Parathyroid adenoma (tissue), 2 donors: ENCODE data around the gene MAN1B1.

Experiments
- H2AFZ ChIP-seq: fragments of 300-600 bp; sonication (generic); one replicate; pipeline ENCODE4 v1.7.0; 2017; ENCODE audit warnings: antibody characterized with exemption, mild to moderate bottlenecking
- H3K27ac ChIP-seq: fragments of 300-600 bp; sonication (generic); one replicate; pipeline ENCODE4 v1.7.0; 2017
- H3K27me3 ChIP-seq: fragments of 300-600 bp; sonication (generic); one replicate; pipeline ENCODE4 v1.7.0; 2017; ENCODE audit warnings: low read length; ENCODE audit not compliant: control insufficient read depth, insufficient read depth
- H3K36me3 ChIP-seq: fragments of 300-600 bp; sonication (generic); one replicate; pipeline ENCODE4 v1.7.0; 2017; ENCODE audit warnings: low read length; ENCODE audit not compliant: control insufficient read depth, insufficient read depth
- H3K4me1 ChIP-seq: fragments of 300-600 bp; sonication (generic); one replicate; pipeline ENCODE4 v1.7.0; 2017; ENCODE audit warnings: control low read depth
- H3K4me2 ChIP-seq: fragments of 300-600 bp; sonication (generic); one replicate; pipeline ENCODE4 v1.7.0; 2017; ENCODE audit warnings: low read length
- H3K4me3 ChIP-seq: fragments of 300-600 bp; sonication (generic); one replicate; pipeline ENCODE4 v1.7.0; 2017; ENCODE audit warnings: low read depth, low read length
- H3K79me2 ChIP-seq: fragments of 300-600 bp; sonication (generic); one replicate; pipeline ENCODE4 v1.7.0; 2017; ENCODE audit warnings: control low read depth
- H3K9ac ChIP-seq: fragments of 300-600 bp; sonication (generic); one replicate; pipeline ENCODE4 v1.7.0; 2017; ENCODE audit warnings: mild to moderate bottlenecking
- H3K9me3 ChIP-seq: fragments of 300-600 bp; sonication (generic); one replicate; pipeline ENCODE4 v1.7.0; 2017; ENCODE audit warnings: low read length; ENCODE audit not compliant: control insufficient read depth
- TF ChIP-seq, protein P1 (sequence below): fragments of 300-600 bp; sonication (generic); IDR thresholded peaks from one replicate; pipeline ENCODE4 v1.7.0; 2017; ENCODE audit warnings: antibody characterized with exemption, mild to moderate bottlenecking
- donor health status: primary hyperparathyroidism.

MAN1B1 gene

DNA sequence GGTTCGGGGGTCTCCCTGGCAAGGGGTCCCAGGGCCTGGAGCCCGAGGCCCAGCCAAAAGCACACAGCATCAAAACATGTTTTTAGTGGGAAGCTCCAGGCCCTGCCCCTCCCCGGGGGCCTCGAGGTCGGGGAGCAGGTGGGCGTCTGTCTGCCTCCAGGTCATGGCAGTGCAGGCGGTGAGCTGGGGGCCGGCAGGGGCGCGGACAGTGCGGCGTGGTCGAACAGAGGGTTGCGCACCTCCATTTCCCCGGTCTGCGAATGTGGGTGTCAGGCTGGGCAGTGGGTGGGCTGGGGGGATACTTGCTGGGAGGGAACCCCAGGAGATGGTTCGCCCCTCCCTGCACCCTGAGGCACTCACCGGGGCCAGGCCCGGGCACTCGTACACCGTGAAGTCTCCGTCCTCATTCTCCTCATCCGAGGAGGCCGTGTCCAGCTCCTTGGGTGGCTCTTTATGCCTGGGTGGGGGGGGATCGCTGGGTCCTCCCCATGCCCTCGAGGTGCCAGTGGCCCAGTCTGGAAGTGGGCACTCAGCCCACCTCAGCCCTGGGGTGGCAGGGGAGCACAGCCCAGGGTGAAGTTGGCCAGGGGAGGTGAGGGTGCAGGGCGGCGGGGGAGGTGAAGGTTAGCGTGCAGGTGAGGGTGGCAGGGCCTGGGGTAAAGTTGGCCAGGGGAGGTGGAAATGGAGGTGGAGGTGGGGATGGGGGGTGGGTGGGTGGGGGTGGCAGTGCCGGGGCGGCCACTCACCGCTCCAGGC is 47.0 kb upstream of the MAN1B1 start:
- TF ChIP-seq, protein P1, sequence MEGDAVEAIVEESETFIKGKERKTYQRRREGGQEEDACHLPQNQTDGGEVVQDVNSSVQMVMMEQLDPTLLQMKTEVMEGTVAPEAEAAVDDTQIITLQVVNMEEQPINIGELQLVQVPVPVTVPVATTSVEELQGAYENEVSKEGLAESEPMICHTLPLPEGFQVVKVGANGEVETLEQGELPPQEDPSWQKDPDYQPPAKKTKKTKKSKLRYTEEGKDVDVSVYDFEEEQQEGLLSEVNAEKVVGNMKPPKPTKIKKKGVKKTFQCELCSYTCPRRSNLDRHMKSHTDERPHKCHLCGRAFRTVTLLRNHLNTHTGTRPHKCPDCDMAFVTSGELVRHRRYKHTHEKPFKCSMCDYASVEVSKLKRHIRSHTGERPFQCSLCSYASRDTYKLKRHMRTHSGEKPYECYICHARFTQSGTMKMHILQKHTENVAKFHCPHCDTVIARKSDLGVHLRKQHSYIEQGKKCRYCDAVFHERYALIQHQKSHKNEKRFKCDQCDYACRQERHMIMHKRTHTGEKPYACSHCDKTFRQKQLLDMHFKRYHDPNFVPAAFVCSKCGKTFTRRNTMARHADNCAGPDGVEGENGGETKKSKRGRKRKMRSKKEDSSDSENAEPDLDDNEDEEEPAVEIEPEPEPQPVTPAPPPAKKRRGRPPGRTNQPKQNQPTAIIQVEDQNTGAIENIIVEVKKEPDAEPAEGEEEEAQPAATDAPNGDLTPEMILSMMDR = no peak
- Histone ChIP-seq H3K36me3 (no peaks in the 10 kb centered on the region), H3K9ac (no peak overlapping the region), H3K4me1 (peaks cover 2% of the 10 kb centered on the region), H3K4me3 (no peak overlapping the region), H3K9me3 (no peaks in the 10 kb centered on the region), H2AFZ (no peak overlapping the region), H3K4me2 (no peak overlapping the region), H3K27me3 (no peaks in the 10 kb centered on the region), H3K27ac (no peak overlapping the region), H3K79me2 (no peaks in the 10 kb centered on the region)

DNA sequence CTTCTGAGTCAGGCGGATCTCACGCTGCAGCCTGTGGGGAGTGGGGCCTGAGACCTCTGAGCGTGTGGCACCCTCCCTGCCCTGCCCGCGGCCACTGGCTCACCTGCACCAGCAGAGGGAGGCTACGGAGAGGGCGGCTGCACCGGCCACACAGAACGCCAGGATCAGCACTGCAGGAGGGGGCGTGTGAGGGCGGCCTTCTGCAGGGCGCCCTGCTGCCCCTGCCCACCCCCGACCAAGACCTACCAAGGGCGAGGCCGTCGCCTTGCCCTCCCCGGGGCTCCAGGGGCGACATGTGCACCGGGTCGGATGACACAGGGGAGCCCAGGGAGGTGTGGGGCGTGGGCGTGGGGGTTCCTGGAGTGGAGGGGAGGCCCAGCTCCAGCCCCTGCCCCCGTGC is 46.2 kb upstream of the MAN1B1 start:
- Histone ChIP-seq H3K9me3 (no peaks in the 10 kb centered on the region), H3K4me1 (peaks cover 2% of the 10 kb centered on the region), H3K79me2 (no peaks in the 10 kb centered on the region), H3K4me3 (no peak overlapping the region), H3K27me3 (no peaks in the 10 kb centered on the region), H3K27ac (no peak overlapping the region), H3K9ac (no peak overlapping the region), H3K36me3 (no peaks in the 10 kb centered on the region), H3K4me2 (no peak overlapping the region), H2AFZ (no peak overlapping the region)
- TF ChIP-seq, protein P1 = no peak

DNA sequence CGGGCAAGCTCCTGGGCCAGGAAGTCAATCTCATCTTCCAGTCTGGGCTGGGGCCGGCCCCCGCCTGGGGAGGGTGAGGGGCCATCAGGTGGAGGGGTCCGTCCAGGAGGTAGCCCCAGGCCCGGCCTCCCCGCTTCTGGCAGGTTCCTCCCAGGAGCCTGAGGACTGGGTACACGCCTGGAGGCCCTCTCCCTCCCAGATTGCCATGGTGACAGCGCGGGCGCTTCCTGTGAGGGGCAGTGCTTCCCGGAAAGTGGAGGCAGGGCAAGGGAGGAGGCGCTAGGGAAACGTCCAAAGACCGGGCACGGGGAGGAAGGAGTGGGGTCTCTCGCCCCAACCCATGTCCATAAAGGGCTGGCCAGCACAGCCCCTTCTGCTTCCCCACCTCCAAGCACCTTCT is 45.7 kb upstream of the MAN1B1 start:
- Histone ChIP-seq H3K9me3 (no peaks in the 10 kb centered on the region), H3K79me2 (no peaks in the 10 kb centered on the region), H3K36me3 (no peaks in the 10 kb centered on the region), H3K9ac (no peak overlapping the region), H3K4me1 (peaks cover 2% of the 10 kb centered on the region), H3K27ac (peak overlapping the region; percentile 19), H3K27me3 (no peaks in the 10 kb centered on the region), H3K4me2 (no peak overlapping the region), H2AFZ (no peak overlapping the region), H3K4me3 (no peak overlapping the region)
- TF ChIP-seq, protein P1 = no peak

DNA sequence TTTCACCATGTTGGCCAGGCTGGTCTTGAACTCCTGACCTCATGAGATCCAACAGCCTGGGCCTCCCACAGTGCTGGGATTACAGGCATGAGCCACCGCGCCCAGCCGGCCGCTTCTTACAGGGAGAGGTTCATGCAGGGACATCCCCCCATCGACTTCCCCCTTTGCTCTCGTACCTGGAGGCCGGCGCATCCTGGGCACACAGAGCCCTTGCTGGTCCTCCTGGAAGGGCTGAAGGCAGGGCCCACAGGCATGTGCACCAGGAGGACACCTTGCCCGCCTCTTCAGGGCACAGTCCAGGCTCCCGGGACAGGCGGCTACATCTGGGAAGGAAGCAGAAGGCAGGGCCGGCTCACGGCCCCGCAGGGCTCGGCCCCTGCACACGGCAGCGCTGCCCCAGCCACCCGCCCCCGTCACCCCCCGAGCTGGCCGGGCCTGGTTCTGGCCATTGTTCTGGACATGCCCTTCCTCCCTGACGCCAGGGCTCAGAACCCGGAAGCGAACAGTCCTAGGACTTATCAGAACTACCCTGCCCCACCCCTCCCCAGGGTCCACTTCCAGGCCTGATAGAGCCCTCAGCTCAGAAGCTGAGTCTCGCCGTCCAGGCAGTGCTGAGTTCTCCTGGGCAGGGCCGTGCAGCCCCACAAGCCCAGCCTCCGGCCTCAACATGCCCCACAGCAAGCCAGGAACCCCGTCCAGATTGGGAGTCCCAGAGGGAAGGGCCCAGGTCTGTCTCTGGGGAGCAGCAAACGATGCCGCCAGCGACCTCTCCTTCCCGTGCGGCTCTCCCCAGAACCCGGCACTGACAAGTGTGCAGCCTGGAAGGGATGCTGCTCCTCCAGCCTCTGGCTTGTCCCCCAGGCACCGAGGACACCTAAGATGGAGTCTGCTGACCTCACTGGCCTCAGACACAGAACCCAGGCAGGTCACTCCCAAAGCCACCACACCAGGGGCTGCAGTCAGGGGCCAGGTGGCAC is 43.7 kb upstream of the MAN1B1 start:
- Histone ChIP-seq H3K9me3 (no peaks in the 10 kb centered on the region), H3K4me3 (no peak overlapping the region), H2AFZ (no peak overlapping the region), H3K4me2 (no peak overlapping the region), H3K27ac (peak overlapping the region; percentile 57), H3K9ac (no peak overlapping the region), H3K27me3 (no peaks in the 10 kb centered on the region), H3K79me2 (no peaks in the 10 kb centered on the region), H3K4me1 (peaks cover 2% of the 10 kb centered on the region), H3K36me3 (no peaks in the 10 kb centered on the region)
- TF ChIP-seq, protein P1 = no peak
